Breast epithelium (tissue), 4 donors: ENCODE results near the gene LAMA3. TPM values are rescaled to one million over a fixed set of nuclear protein-coding genes. Genes with fewer than 3 reads are reported as not detected.

Source experiments
- DNase-seq, 2 donors: peaks; one replicate each; pipeline ENCODE4 v3.0.0-alpha.2; 2019; ENCODE audit warnings: low spot score in 2 of 2
- H3K27ac ChIP-seq, 2 donors: fragments of 200-600 bp; sonication (generic) in 1 of 2; one replicate each; pipeline ENCODE4 v1.5.1; 2016 to 2019; ENCODE audit warnings: mild to moderate bottlenecking in 1 of 2
- H3K27me3 ChIP-seq, 2 donors: fragments of 200-600 bp; sonication (generic) in 1 of 2; one replicate each; pipeline versions ENCODE4 v1.5.1 to v1.6.0; 2017 to 2019; ENCODE audit warnings: control low read depth in 1 of 2, mild to moderate bottlenecking in 1 of 2
- H3K36me3 ChIP-seq: fragments of 200-600 bp; one replicate; pipeline ENCODE4 v1.5.1; 2019
- H3K4me1 ChIP-seq, 2 donors: fragments of 200-600 bp; sonication (generic); one replicate each; pipeline ENCODE4 v1.5.1; 2016 to 2019; ENCODE audit warnings: control low read depth in 1 of 2
- H3K4me3 ChIP-seq, 3 donors: fragments of 200-600 bp; sonication (generic); 1 replicate in 2 of 3; 2 replicates in 1 of 3; pipeline ENCODE4 v1.5.1; 2016 to 2019; ENCODE audit warnings: mild to moderate bottlenecking in 3 of 3, moderate library complexity in 2 of 3
- H3K9me3 ChIP-seq, 2 donors: fragments of 200-600 bp; sonication (generic) in 1 of 2; one replicate each; pipeline ENCODE4 v1.5.1; 2016 to 2019; ENCODE audit warnings: control low read depth in 1 of 2
- CTCF ChIP-seq, 3 donors: fragments of 450-650 bp; IDR thresholded peaks; one replicate each; pipeline ENCODE4 v1.5.1; 2016 to 2017; ENCODE audit warnings: antibody characterized with exemption in 3 of 3, mild to moderate bottlenecking in 3 of 3, moderate library complexity in 3 of 3
- POLR2A ChIP-seq: fragments of 450-650 bp; IDR thresholded peaks from one replicate; pipeline ENCODE4 v1.6.1; 2016; ENCODE audit warnings: antibody characterized with exemption, mild to moderate bottlenecking, moderate library complexity
- POLR2AphosphoS5 ChIP-seq, 3 donors: sonication (generic); formaldehyde crosslinking; IDR thresholded peaks; one replicate each; pipeline ENCODE4 v1.6.1; 2017; ENCODE audit warnings: antibody characterized with exemption in 3 of 3
- intact Hi-C: fragments of 100-400 bp; cut with DNase I; formaldehyde crosslinking; loops from one replicate; pipeline ENCODE4 v1.15.1; 2023; ENCODE audit warnings: low total_unique reads
- total RNA-seq, 3 donors: library from RNA; depleted of rRNA; stranded (reverse); fragments of >200 nt; gene quantifications; one replicate each; pipeline ENCODE4 v1.1.0, GENCODE V29; 2016

Gene LAMA3
- total RNA-seq, 3 donors from 2014 or later, result 43.4 to 173 (median 127) TPM

GRCh38 chr18:23721696-23722480, 32.6 kb downstream of the LAMA3 start:
- intact Hi-C loops, result no loop called here
- no peaks in the 10 kb centered on the region for H3K36me3 ChIP-seq
- H3K27ac ChIP-seq, result peak overlapping the region in 1 of 2 donors; percentile 20

GRCh38 chr18:23722646-23723045, 33.4 kb downstream of the LAMA3 start:
- Histone ChIP-seq H3K36me3 (no peaks in the 10 kb centered on the region), H3K4me1 (no peaks in the 10 kb centered on the region), H3K27ac (peak overlapping the region in 1 of 2 donors; percentile 57), H3K27me3 (no peaks in the 10 kb centered on the region), H3K4me3 (no peak overlapping the region), H3K9me3 (no peaks in the 10 kb centered on the region)
- DNase-seq, result no peak
- no peak for TF ChIP-seq POLR2A
- no peak for TF ChIP-seq CTCF (IDR thresholded peaks at IDR 0.05)
- no peak for TF ChIP-seq POLR2AphosphoS5 (IDR thresholded peaks at IDR 0.05)
- intact Hi-C loops, result no loop called here

More at GRCh38 chr18:23721696-23722480, 32.6 kb downstream of the LAMA3 start:
- Histone ChIP-seq H3K27me3 (no peaks in the 10 kb centered on the region), H3K4me3 (no peak overlapping the region), H3K4me1 (no peaks in the 10 kb centered on the region), H3K9me3 (no peaks in the 10 kb centered on the region)
- DNase-seq, result no peak
- TF ChIP-seq POLR2A (no peak), POLR2AphosphoS5 (IDR thresholded peaks at IDR 0.05) (no peak), CTCF (IDR thresholded peaks at IDR 0.05) (no peak)

GRCh38 chr18:23723121-23723520, 33.9 kb downstream of the LAMA3 start:
- no peaks in the 10 kb centered on the region for H3K27me3 ChIP-seq
- TF ChIP-seq POLR2A (no peak), POLR2AphosphoS5 (IDR thresholded peaks at IDR 0.05) (no peak), CTCF (IDR thresholded peaks at IDR 0.05) (no peak)
- DNase-seq, result no peak
- H3K9me3 ChIP-seq, result no peaks in the 10 kb centered on the region
- no peak overlapping the region for H3K4me3 ChIP-seq
- H3K4me1 ChIP-seq, result no peaks in the 10 kb centered on the region
- no peaks in the 10 kb centered on the region for H3K36me3 ChIP-seq
- no peak overlapping the region for H3K27ac ChIP-seq
- intact Hi-C loops, result no loop called here

- H3K9me3 ChIP-seq, result no peaks in the 10 kb centered on the region
- intact Hi-C loops, result no loop called here
- no peaks in the 10 kb centered on the region for H3K4me1 ChIP-seq
- no peaks in the 10 kb centered on the region for H3K27me3 ChIP-seq
- TF ChIP-seq CTCF (IDR thresholded peaks at IDR 0.05), result no peak
- no peak for TF ChIP-seq POLR2A
- TF ChIP-seq POLR2AphosphoS5 (IDR thresholded peaks at IDR 0.05), result no peak
- no peak overlapping the region for H3K4me3 ChIP-seq
- no peak overlapping the region for H3K27ac ChIP-seq
- no peak for DNase-seq
- H3K36me3 ChIP-seq, result no peaks in the 10 kb centered on the region
Observed at GRCh38 chr18:23724681-23725080, 35.4 kb downstream of the LAMA3 start.

- intact Hi-C loops, result no loop called here
- Histone ChIP-seq H3K36me3 (no peaks in the 10 kb centered on the region), H3K4me3 (no peak overlapping the region), H3K27me3 (no peaks in the 10 kb centered on the region), H3K27ac (peak overlapping the region in 1 of 2 donors; percentile 38), H3K4me1 (no peaks in the 10 kb centered on the region), H3K9me3 (no peaks in the 10 kb centered on the region)
- TF ChIP-seq CTCF (IDR thresholded peaks at IDR 0.05), result no peak
- TF ChIP-seq POLR2A, result no peak
- no peak for TF ChIP-seq POLR2AphosphoS5 (IDR thresholded peaks at IDR 0.05)
- no peak for DNase-seq
Observed at GRCh38 chr18:23725351-23725750, 36.1 kb downstream of the LAMA3 start.
